ENCODE measurements around the gene RGS10. TPM values are rescaled to one million over a fixed set of nuclear protein-coding genes. Genes with fewer than 3 reads are reported as not detected.

The RGS10 gene
- total and polyA plus RNA-seq, 10 of the 15 experiments (the other 5 are each of a cell fraction or from before 2014, with no cell fraction given) = 72.8 to 193 (median 127) TPM

DNA sequence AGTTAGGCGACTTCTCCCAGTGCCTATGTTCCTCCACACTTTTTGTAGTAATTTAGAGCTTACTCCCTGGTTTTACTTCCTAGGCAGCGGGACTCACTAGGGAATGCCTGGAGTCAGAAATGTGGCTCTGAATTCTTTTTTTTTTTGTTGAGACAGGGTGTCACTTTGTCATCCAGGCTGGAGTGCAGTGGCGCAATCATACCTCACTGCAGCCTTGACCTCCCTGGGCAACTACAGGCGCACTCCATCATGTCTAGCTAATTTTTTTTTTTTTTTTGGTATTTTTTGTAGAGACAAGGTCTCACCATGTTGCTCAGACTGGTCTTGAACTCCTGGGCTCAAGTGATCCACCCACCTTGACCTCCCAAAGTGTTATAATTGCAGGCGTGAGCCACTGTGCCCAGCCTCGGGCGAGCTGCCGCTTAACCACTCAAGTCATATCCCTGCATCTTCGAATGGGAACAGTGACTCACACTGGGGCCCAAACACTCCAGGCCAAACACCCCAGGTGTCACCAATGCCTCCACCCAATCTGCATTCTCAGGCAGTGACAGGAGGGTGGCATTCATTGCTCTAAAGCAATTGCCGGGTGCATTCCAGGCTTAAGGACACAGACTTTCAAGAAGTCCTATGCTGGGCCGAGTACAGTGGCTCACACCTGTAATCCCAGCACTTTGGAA, 19.6 kb downstream of the RGS10 start:
- H3K27ac ChIP-seq (ENCODE audit: control insufficient read depth, insufficient read depth) = no peak overlapping the region
- intact Hi-C loops (cut with micrococcal nuclease; ENCODE audit: unreplicated experiment) = no loop called here
- H2AFZ ChIP-seq (ENCODE audit: control insufficient read depth, low read depth, low read length) = no peak overlapping the region
- BruUV-seq (replicated peaks) = no TSS peak
- no peaks in the 10 kb centered on the region for H4K20me1 ChIP-seq (ENCODE audit: control insufficient read depth, insufficient read depth)
- FAIRE-seq (no peak), DNase-seq (ENCODE audit: low read depth, low spot score) (no peak), ATAC-seq (no peak)
- H3K79me2 ChIP-seq (ENCODE audit: control insufficient read depth, insufficient read depth, low read length) = peaks cover 12% of the 10 kb centered on the region
- H3K4me3 ChIP-seq = no peak overlapping the region
- in situ Hi-C loops (cut with MboI) = no loop called here
- CTCF ChIA-PET = interaction anchor here (0.6 to 0.7 kb wide), 3 partner anchors 8 to 82 kb away, joined by 3 to 4 read pairs (median 3); no protein-coding TSS in a partner anchor
- H3K36me3 ChIP-seq (ENCODE audit: control insufficient read depth in 2 of 2, insufficient read depth in 2 of 2, low read length in 1 of 2) = peaks cover 20 to 26% of the 10 kb centered on the region in 2 experiments; a peak in 3 of 4 replicates
- peaks cover 18% of the 10 kb centered on the region for H3K4me1 ChIP-seq (ENCODE audit: control insufficient read depth, insufficient read depth, low read length)
- WGBS (ENCODE audit: insufficient coverage, insufficient replicate concordance, low lambda C conversion rate, missing lambda C conversion rate) = 93% methylated on average over 11 of the region's 11 CpGs
- RAD21 ChIA-PET (ENCODE audit: unreplicated experiment) = no interaction called here
- no peak overlapping the region for H3K4me2 ChIP-seq (ENCODE audit: control insufficient read depth, insufficient read depth)
- no peaks in the 10 kb centered on the region for H3K27me3 ChIP-seq (replicated peaks in 1 of 2; ENCODE audit: control insufficient read depth in 2 of 2, insufficient read depth in 2 of 2, low read length in 1 of 2)
- POLR2A ChIA-PET = interaction anchor here (1.0 to 1.2 kb wide), 2 partner anchors 12 to 18 kb away, joined by 5 read pairs; no protein-coding TSS in a partner anchor
- TF ChIP-seq, protein P1, sequence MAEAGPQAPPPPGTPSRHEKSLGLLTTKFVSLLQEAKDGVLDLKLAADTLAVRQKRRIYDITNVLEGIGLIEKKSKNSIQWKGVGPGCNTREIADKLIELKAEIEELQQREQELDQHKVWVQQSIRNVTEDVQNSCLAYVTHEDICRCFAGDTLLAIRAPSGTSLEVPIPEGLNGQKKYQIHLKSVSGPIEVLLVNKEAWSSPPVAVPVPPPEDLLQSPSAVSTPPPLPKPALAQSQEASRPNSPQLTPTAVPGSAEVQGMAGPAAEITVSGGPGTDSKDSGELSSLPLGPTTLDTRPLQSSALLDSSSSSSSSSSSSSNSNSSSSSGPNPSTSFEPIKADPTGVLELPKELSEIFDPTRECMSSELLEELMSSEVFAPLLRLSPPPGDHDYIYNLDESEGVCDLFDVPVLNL (IDR thresholded peaks at IDR 0.05; ENCODE audit: low read depth, low read length) = no peak
- TF ChIP-seq MXI1 (IDR thresholded peaks at IDR 0.05; ENCODE audit: low read depth, low read length) (no peak), SREBF2 (IDR thresholded peaks at IDR 0.05; ENCODE audit: low read length) (no peak), SP1 (IDR thresholded peaks at IDR 0.05; ENCODE audit: low read depth, low read length) (no peak), JUNB (IDR thresholded peaks at IDR 0.05) (no peak), CBX5 (IDR thresholded peaks at IDR 0.05; ENCODE audit: low read depth) (no peak), POLR2A (IDR thresholded peaks at IDR 0.05; ENCODE audit: low read depth, low read length) (no peak), CHD4 (IDR thresholded peaks at IDR 0.05) (no peak), CREB1 (IDR thresholded peaks at IDR 0.05; ENCODE audit: low read depth) (no peak), SMAD5 (IDR thresholded peaks at IDR 0.05; ENCODE audit: low read depth) (no peak), KAT2A (conservative IDR thresholded peaks at IDR 0.05; ENCODE audit: control insufficient read depth, low read depth, low read length) (no peak), HDGF (IDR thresholded peaks at IDR 0.05) (no peak)
- TF ChIP-seq, protein P2, sequence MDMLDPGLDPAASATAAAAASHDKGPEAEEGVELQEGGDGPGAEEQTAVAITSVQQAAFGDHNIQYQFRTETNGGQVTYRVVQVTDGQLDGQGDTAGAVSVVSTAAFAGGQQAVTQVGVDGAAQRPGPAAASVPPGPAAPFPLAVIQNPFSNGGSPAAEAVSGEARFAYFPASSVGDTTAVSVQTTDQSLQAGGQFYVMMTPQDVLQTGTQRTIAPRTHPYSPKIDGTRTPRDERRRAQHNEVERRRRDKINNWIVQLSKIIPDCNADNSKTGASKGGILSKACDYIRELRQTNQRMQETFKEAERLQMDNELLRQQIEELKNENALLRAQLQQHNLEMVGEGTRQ (IDR thresholded peaks at IDR 0.05; ENCODE audit: borderline replicate concordance, low read depth, low read length) = no peak
- TF ChIP-seq, protein P3, sequence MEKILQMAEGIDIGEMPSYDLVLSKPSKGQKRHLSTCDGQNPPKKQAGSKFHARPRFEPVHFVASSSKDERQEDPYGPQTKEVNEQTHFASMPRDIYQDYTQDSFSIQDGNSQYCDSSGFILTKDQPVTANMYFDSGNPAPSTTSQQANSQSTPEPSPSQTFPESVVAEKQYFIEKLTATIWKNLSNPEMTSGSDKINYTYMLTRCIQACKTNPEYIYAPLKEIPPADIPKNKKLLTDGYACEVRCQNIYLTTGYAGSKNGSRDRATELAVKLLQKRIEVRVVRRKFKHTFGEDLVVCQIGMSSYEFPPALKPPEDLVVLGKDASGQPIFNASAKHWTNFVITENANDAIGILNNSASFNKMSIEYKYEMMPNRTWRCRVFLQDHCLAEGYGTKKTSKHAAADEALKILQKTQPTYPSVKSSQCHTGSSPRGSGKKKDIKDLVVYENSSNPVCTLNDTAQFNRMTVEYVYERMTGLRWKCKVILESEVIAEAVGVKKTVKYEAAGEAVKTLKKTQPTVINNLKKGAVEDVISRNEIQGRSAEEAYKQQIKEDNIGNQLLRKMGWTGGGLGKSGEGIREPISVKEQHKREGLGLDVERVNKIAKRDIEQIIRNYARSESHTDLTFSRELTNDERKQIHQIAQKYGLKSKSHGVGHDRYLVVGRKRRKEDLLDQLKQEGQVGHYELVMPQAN (conservative IDR thresholded peaks at IDR 0.05) = no peak
- TF ChIP-seq, protein P4, sequence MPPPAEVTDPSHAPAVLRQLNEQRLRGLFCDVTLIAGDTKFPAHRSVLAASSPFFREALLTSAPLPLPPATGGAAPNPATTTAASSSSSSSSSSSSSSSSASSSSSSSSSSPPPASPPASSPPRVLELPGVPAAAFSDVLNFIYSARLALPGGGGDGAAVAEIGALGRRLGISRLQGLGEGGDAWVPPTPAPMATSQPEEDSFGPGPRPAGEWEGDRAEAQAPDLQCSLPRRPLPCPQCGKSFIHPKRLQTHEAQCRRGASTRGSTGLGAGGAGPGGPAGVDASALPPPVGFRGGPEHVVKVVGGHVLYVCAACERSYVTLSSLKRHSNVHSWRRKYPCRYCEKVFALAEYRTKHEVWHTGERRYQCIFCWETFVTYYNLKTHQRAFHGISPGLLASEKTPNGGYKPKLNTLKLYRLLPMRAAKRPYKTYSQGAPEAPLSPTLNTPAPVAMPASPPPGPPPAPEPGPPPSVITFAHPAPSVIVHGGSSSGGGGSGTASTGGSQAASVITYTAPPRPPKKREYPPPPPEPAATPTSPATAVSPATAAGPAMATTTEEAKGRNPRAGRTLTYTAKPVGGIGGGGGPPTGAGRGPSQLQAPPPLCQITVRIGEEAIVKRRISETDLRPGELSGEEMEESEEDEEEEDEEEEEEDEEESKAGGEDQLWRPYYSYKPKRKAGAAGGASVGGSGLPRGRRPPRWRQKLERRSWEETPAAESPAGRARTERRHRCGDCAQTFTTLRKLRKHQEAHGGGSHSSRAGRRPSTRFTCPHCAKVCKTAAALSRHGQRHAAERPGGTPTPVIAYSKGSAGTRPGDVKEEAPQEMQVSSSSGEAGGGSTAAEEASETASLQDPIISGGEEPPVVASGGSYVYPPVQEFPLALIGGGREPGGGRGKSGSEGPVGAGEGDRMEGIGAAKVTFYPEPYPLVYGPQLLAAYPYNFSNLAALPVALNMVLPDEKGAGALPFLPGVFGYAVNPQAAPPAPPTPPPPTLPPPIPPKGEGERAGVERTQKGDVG (CRISPR knock-in tag; IDR thresholded peaks at IDR 0.05) = no peak
- TF ChIP-seq, protein P5, sequence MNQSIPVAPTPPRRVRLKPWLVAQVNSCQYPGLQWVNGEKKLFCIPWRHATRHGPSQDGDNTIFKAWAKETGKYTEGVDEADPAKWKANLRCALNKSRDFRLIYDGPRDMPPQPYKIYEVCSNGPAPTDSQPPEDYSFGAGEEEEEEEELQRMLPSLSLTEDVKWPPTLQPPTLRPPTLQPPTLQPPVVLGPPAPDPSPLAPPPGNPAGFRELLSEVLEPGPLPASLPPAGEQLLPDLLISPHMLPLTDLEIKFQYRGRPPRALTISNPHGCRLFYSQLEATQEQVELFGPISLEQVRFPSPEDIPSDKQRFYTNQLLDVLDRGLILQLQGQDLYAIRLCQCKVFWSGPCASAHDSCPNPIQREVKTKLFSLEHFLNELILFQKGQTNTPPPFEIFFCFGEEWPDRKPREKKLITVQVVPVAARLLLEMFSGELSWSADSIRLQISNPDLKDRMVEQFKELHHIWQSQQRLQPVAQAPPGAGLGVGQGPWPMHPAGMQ (IDR thresholded peaks at IDR 0.05; ENCODE audit: borderline replicate concordance) = no peak
- no peak overlapping the region for H3K9ac ChIP-seq (ENCODE audit: control insufficient read depth, insufficient read depth, low read length)
- no peaks in the 10 kb centered on the region for H3K9me3 ChIP-seq (replicated peaks; ENCODE audit: control insufficient read depth, insufficient read depth, low read length)
- SMC1A ChIA-PET (ENCODE audit: uncharacterized antibody, unreplicated experiment) = interaction anchor here (0.6 kb wide), 1 partner anchor 15 kb away, joined by 3 read pairs; no protein-coding TSS in a partner anchor
